HAP-1 (cell line): Measurements from ENCODE around the gene PGAP1.

ENCODE experiments used
- DNase-seq, 2 experiments: peaks; one replicate each; pipeline ENCODE4 v3.0.0-alpha.2; 2016 to 2020; ENCODE audit warnings: low spot score in 2 of 2
- H3K27me3 ChIP-seq: fragments of 250-450 bp; sonication (Bioruptor Pico); 2 replicates; pipeline ENCODE4 v1.5.1; 2020; ENCODE audit warnings: low read depth, mild to moderate bottlenecking, moderate library complexity
- H3K36me3 ChIP-seq: fragments of 250-450 bp; sonication (Bioruptor Pico); replicated peaks from 2 replicates; pipeline ENCODE4 v1.5.1; 2020; ENCODE audit warnings: mild to moderate bottlenecking
- H3K4me1 ChIP-seq: fragments of 250-450 bp; sonication (Bioruptor Pico); 2 replicates; pipeline ENCODE4 v1.5.1; 2020; ENCODE audit warnings: mild to moderate bottlenecking
- H3K4me3 ChIP-seq: fragments of 250-450 bp; sonication (Bioruptor Pico); 2 replicates; pipeline ENCODE4 v1.5.1; 2020; ENCODE audit warnings: mild to moderate bottlenecking, moderate library complexity
- H3K9me3 ChIP-seq: fragments of 250-450 bp; sonication (Bioruptor Pico); 2 replicates; pipeline ENCODE4 v1.5.1; 2020; ENCODE audit warnings: mild to moderate bottlenecking, moderate library complexity
- in situ Hi-C: fragments of 300-500 bp; cut with MboI; formaldehyde crosslinking; loops from 3 replicates; pipeline ENCODE4 v1.14.3; 2020; ENCODE audit warnings: low sequenced_read_pairs, inconsistent platforms, mixed read lengths

Gene PGAP1

DNA sequence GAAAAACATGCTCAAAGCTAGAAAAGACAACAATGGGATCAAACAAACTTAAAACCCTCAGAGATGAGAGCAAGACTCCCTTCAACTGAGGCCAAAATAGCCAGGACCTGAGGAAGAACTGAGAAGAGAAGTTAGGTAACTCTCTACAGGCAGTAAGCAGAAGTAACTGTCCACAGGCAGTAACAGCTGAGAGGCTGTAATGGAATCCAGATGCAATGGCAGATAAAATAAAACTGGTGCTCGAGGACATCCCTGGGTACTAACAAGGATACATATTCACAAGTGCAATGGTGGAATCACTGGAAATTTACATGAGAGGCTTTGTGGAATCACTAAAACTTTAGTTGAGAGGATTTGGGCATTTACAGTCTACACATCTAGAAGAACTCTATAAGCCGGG is 86.9 kb downstream of the PGAP1 start:
- no peak for DNase-seq
- Histone ChIP-seq H3K27me3 (no peaks in the 10 kb centered on the region), H3K4me3 (no peak overlapping the region), H3K36me3 (peaks cover 21% of the 10 kb centered on the region), H3K9me3 (no peaks in the 10 kb centered on the region), H3K4me1 (no peaks in the 10 kb centered on the region)
- in situ Hi-C loops: no loop called here

DNA sequence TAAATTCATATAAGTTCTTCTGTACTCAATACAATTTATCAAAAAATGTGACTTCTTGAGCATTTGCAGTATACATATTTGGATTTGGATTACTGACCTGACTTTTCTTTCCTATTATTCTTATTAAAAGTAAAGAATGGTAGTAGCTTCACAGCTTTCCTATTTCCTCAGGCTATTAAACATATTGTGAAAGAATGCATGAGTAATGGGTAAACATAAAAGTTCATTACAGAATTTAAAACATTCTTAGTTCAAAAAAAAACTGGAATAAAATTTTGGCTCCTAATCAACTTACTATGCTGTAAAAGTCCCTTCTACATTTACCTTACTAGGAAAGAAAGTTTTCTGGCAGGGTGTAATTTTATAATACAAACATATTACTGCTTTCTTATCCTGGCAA is 90.1 kb downstream of the PGAP1 start:
- in situ Hi-C loops: no loop called here
- H3K4me3 ChIP-seq: no peak overlapping the region

DNA sequence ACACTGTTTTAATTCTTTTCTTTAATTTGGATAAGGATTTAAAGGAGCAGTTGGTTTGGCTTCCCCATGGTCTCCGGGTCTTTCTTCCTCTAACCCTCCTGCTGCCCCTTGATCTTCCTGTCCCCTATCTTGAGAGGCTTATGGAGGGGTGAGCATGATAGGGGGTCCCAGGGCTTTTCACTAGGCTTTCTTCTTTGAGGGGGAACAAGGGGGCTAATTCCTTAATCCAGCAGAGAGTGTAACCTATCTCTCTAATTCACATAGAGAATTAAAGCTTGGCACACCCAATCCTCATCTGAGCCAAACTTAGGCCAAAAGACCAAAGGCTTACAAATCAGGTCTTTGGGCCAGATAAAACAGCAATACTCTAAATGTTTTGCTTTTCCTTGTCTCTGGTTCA is 95.8 kb downstream of the PGAP1 start:
- in situ Hi-C loops: no loop called here
- no peaks in the 10 kb centered on the region for H3K9me3 ChIP-seq
- H3K36me3 ChIP-seq: no peaks in the 10 kb centered on the region
- H3K4me3 ChIP-seq: no peak overlapping the region
- DNase-seq: no peak
- no peaks in the 10 kb centered on the region for H3K27me3 ChIP-seq
- H3K4me1 ChIP-seq: no peaks in the 10 kb centered on the region

More for the DNA sequence above, 90.1 kb downstream of the PGAP1 start:
- Histone ChIP-seq H3K27me3 (no peaks in the 10 kb centered on the region), H3K9me3 (no peaks in the 10 kb centered on the region), H3K36me3 (peaks cover 14% of the 10 kb centered on the region; the same call in 1 of the 2 replicates), H3K4me1 (no peaks in the 10 kb centered on the region)
- DNase-seq: no peak

DNA sequence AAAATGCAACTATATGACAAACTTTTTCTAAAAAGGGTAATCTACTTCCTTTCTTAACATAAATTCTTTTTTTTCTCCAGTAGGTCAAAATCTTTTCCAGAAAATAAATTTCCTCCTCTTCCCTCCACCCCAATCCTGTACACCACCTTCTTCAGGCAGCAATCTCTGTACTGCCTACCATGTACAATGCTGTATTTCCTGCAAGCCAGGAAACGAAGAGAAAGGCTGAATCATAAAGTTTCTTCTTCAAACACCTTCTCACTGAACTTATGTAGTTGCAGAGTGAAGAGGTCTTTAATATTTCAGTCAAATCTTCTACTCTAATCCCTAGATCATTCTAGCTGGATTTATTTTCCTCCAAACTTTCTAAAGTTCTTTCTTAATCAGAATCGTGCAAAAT is 99.2 kb downstream of the PGAP1 start:
- in situ Hi-C loops: no loop called here
- Histone ChIP-seq H3K36me3 (no peaks in the 10 kb centered on the region), H3K4me3 (no peak overlapping the region), H3K9me3 (no peaks in the 10 kb centered on the region), H3K27me3 (no peaks in the 10 kb centered on the region), H3K4me1 (peaks cover 3% of the 10 kb centered on the region; the same call in 1 of the 2 replicates)
- DNase-seq: no peak

DNA sequence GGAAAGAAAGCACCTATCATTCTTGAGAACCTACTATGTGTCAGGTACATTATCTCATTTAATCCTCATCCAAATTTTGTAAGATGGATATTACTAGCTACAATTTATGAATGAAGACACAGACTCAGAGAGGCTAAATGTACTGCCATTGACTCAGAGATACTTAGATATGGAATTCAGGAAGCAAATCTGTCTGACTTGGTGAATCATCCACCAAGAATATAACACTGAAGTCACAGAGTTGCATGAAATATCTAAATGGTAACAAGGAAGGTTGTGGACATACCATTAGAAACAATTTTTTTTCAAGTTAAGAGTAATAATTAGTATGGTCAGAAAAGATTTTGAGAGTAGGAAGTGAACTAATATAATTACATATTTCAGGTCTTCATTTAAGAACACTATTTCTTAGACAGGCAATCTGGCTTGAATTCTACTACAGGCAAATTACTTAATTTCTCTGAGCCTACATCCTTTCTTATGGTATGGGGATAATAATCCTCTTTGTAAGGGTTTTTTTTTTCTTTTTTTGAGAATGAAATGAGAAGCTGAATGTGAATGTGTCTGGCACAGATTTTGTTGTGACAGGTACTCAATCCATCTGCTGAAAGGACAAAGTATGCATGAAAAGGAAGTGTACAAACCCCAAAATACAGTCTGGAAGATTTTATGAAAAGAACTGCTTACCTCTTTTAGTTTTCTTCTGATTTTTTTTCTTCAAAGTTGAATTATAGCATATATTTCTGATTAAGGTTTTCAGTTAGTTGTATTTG is 102.6 kb downstream of the PGAP1 start:
- Histone ChIP-seq H3K4me1 (peaks cover 3% of the 10 kb centered on the region; the same call in 1 of the 2 replicates), H3K36me3 (no peaks in the 10 kb centered on the region), H3K27me3 (no peaks in the 10 kb centered on the region), H3K4me3 (no peak overlapping the region), H3K9me3 (no peaks in the 10 kb centered on the region)
- no peak for DNase-seq
- in situ Hi-C loops: no loop called here

DNA sequence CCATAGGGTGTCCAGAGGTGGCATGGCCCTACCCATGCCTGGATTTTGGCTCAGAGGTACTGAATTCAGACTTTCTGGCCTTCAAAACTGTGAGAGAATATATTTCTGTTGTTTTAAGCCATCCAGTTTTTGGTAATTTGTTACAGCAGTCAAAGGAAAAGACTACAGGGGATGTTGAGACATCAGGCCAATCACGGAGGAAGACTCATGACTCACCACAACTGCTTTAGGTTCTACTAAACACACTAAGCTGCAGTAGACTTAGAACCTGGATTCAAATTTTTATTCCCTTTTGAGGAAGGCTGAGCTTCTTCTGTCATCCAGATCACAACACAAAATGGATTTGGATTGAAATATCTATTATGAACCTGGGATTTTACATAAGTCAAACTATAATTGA is 105.3 kb downstream of the PGAP1 start:
- in situ Hi-C loops: no loop called here
- Histone ChIP-seq H3K4me1 (peaks cover 3% of the 10 kb centered on the region; the same call in 1 of the 2 replicates), H3K9me3 (no peaks in the 10 kb centered on the region), H3K4me3 (no peak overlapping the region), H3K36me3 (no peaks in the 10 kb centered on the region), H3K27me3 (no peaks in the 10 kb centered on the region)
- no peak for DNase-seq

DNA sequence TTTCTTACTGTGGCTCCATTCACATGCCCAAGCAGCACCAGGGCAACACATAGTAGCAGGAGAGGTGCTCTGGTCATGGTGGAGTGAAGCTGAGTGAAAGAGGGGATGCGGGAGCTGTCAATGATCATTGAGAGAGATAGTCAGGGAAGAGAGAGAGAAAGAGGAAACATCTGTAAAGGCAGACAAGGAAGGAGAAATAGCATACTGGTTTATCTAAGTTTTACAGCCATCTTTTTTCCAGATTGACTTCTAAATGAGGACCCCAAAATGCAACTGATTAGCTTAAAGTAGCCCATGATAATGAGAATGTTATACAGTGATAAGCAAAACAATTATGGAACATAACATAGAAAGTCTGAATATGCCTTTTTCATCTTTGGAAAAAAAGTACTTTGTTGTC is 117.2 kb downstream of the PGAP1 start, which contains the start of gene C2orf66:
Gene C2orf66, minus strand, starts transcription at position 96 of the 400 bp plus-strand sequence. Its CDS starts 19 bp downstream, at position 77.
- Histone ChIP-seq H3K9me3 (no peaks in the 10 kb centered on the region), H3K4me1 (no peaks in the 10 kb centered on the region), H3K27me3 (peaks cover 24% of the 10 kb centered on the region), H3K36me3 (no peaks in the 10 kb centered on the region), H3K4me3 (no peak within 1 kb of the TSS)
- no peak for DNase-seq
- in situ Hi-C loops: no loop called here

DNA sequence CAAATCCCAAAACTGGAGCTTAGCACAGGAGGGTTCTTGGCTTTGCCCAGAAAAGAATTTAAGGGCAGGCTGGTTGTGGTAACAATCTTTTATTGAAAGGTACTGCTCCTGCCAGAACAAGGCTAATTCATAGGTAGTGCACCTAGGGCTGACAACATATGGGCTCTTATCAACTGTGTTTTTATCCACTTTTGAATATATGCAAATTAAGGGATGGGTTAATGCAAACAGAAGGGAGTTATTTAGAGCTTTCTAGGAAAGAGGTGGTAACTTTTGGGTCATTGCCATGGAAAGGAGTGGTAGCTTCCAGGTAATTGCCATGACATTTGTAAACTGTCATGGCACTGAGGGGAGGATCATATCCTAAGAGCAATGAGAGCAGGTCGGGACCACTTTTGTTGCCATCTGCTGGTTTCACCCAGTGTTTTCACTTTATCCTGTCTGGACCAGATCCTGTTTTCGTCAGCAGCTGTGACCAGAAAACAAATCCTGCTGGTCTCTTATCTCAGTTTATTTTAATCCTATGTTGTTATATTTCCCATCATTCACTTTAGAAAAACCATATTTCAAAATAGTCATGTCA is 118.3 kb downstream of the PGAP1 start:
- no peak for DNase-seq
- in situ Hi-C loops: no loop called here

DNA sequence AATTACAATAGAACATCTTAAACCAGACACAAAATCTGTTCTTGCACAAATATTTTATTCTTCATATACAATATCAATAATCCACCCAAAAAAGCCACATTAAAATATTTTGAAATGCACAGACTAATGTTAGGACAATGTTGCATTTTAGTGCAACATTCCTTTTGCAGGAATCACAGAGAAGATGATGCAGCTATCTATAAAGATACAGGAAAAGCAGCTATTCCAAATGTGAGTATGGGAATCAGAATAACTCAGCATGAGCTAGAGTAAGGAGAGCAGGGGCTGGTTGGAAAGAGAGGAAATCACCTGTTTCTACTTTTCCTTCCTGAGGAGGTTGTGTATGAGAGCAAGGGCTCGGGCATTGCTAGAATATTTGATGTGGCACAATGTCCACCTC is 122.1 kb downstream of the PGAP1 start:
- in situ Hi-C loops: no loop called here
- H3K9me3 ChIP-seq: no peaks in the 10 kb centered on the region
- H3K27me3 ChIP-seq: peaks cover 12% of the 10 kb centered on the region
- no peak for DNase-seq
- no peak overlapping the region for H3K4me3 ChIP-seq
- no peaks in the 10 kb centered on the region; the same call in 1 of the 2 replicates for H3K4me1 ChIP-seq
- H3K36me3 ChIP-seq: peaks cover under 1% of the 10 kb centered on the region; the same call in 1 of the 2 replicates

More for the DNA sequence above, 118.3 kb downstream of the PGAP1 start:
- no peaks in the 10 kb centered on the region for H3K36me3 ChIP-seq
- H3K4me1 ChIP-seq: no peaks in the 10 kb centered on the region
- peaks cover 24% of the 10 kb centered on the region for H3K27me3 ChIP-seq
- no peaks in the 10 kb centered on the region for H3K9me3 ChIP-seq
- H3K4me3 ChIP-seq: no peak overlapping the region

GRCh38 chr2:196802401-196802800 is 124.1 kb downstream of the PGAP1 start:
- no peaks in the 10 kb centered on the region; the same call in 1 of the 2 replicates for H3K4me1 ChIP-seq
- no peak overlapping the region for H3K4me3 ChIP-seq
- in situ Hi-C loops: no loop called here
- no peaks in the 10 kb centered on the region for H3K9me3 ChIP-seq
- H3K27me3 ChIP-seq: peaks cover 6% of the 10 kb centered on the region
- H3K36me3 ChIP-seq: peaks cover 10% of the 10 kb centered on the region
- DNase-seq: no peak

- DNase-seq: peak in 1 of 2 experiments; percentile 6
- Histone ChIP-seq H3K36me3 (peaks cover 16% of the 10 kb centered on the region), H3K27me3 (peaks cover 6% of the 10 kb centered on the region), H3K4me1 (no peaks in the 10 kb centered on the region; the same call in 1 of the 2 replicates), H3K9me3 (no peaks in the 10 kb centered on the region), H3K4me3 (no peak overlapping the region)
- in situ Hi-C loops: no loop called here
Measured at GRCh38 chr2:196801674-196802261, 124.7 kb downstream of the PGAP1 start.

DNA sequence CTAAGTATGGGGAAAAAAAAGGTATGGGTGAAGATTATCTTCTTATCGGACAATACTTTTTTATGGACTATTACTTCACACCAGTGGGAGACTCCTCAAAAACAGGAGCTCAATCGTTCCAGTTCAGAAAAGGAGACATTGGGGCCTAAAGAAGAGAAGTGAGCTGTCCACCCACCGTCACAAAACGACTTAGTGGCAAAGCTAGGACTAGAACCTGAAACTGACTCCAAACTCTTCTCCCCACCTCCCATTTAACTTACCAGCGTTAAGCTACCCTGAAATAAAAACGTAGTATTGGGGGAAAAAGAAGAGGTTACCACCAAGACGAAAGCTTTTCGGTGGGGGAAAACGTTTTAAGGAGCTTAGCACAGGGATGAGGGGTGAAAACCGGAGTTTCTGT is 127.5 kb downstream of the PGAP1 start:
- in situ Hi-C loops: loop anchor here (25.0 kb wide), 1 partner anchor 588 kb away; no protein-coding TSS in a partner anchor
- DNase-seq: no peak

GRCh38 chr2:196792865-196793264 is 133.6 kb downstream of the PGAP1 start:
- no peaks in the 10 kb centered on the region for H3K27me3 ChIP-seq
- no peak for DNase-seq
- H3K4me3 ChIP-seq: no peak overlapping the region
- H3K36me3 ChIP-seq: peaks cover 75% of the 10 kb centered on the region
- H3K9me3 ChIP-seq: no peaks in the 10 kb centered on the region
- in situ Hi-C loops: loop anchor here (25.0 kb wide), 1 partner anchor 594 kb away; no protein-coding TSS in a partner anchor
- no peaks in the 10 kb centered on the region for H3K4me1 ChIP-seq

More for the DNA sequence above, 127.5 kb downstream of the PGAP1 start:
- Histone ChIP-seq H3K27me3 (no peaks in the 10 kb centered on the region), H3K4me1 (no peaks in the 10 kb centered on the region; the same call in 1 of the 2 replicates), H3K36me3 (peaks cover 33% of the 10 kb centered on the region), H3K4me3 (peak overlapping the region; percentile 90), H3K9me3 (no peaks in the 10 kb centered on the region)
